HFFc6 (cell line): Measurements from ENCODE around the gene FHAD1. TPM values are rescaled to one million over a fixed set of nuclear protein-coding genes. Genes with fewer than 3 reads are reported as not detected.
A peak's percentile ranks its signal among the peaks of the same experiment; 100 is the strongest.

Experiments used
- DNase-seq: peaks from one replicate; pipeline ENCODE4 v3.0.0-alpha.2; 2018
- H3K27ac Mint-ChIP-seq: 2 replicates; pipeline ENCODE4 v1.8.0; 2020; ENCODE audit warnings: mild to moderate bottlenecking, mixed read lengths
- H3K27me3 Mint-ChIP-seq: 2 replicates; pipeline ENCODE4 v1.8.0; 2021; ENCODE audit warnings: mild to moderate bottlenecking, moderate library complexity, mixed read lengths; ENCODE audit not compliant: insufficient read depth
- H3K36me3 Mint-ChIP-seq: 2 replicates; pipeline ENCODE4 v1.8.0; 2021; ENCODE audit warnings: low read depth, mixed read lengths
- H3K4me1 Mint-ChIP-seq: 2 replicates; pipeline ENCODE4 v1.8.0; 2020; ENCODE audit warnings: low read depth, mixed read lengths
- H3K4me3 Mint-ChIP-seq: 2 replicates; pipeline ENCODE4 v1.8.0; 2020; ENCODE audit warnings: mild to moderate bottlenecking, moderate library complexity, mixed read lengths
- H3K9me3 Mint-ChIP-seq: 2 replicates; pipeline ENCODE4 v1.8.0; 2020; ENCODE audit warnings: mild to moderate bottlenecking, mixed read lengths
- CTCF ChIP-seq: fragments of 200-600 bp; sonication (generic); IDR thresholded peaks from 2 replicates; pipeline ENCODE4 v1.5.0; 2021; ENCODE audit warnings: antibody characterized with exemption, mild to moderate bottlenecking
- total RNA-seq, 6 experiments: library from RNA; stranded (reverse); fragmentation: NEBNext Ultra II Directional; extraction: Animal tissue kit (Norgen Biotek cat#: 25700); gene quantifications; 2 replicates in 1 of 6; 3 replicates in 5 of 6; pipeline ENCODE4 v1.2.3, GENCODE V29; 2021

FHAD1 gene
- total RNA-seq, 6 experiments from 2014 or later = 0.16 to 0.25 TPM; not detected in 4

- DNase-seq = no peak
- H3K9me3 Mint-ChIP-seq = no peaks in the 10 kb centered on the region
- H3K4me3 Mint-ChIP-seq = no peak overlapping the region
- peaks cover 42% of the 10 kb centered on the region for H3K4me1 Mint-ChIP-seq
- no peak for TF ChIP-seq CTCF
- no peaks in the 10 kb centered on the region for H3K36me3 Mint-ChIP-seq
- no peaks in the 10 kb centered on the region; the same call in 1 of the 2 replicates for H3K27me3 Mint-ChIP-seq
- no peak overlapping the region for H3K27ac Mint-ChIP-seq
Observed at GRCh38 chr1:15210651-15211375, 36.2 kb upstream of the FHAD1 start.

GRCh38 chr1:15211424-15211823 is 35.6 kb upstream of the FHAD1 start:
- DNase-seq = no peak
- no peaks in the 10 kb centered on the region for H3K9me3 Mint-ChIP-seq
- H3K27ac Mint-ChIP-seq = no peak overlapping the region
- H3K36me3 Mint-ChIP-seq = no peaks in the 10 kb centered on the region
- no peak overlapping the region for H3K4me3 Mint-ChIP-seq
- no peak for TF ChIP-seq CTCF
- H3K4me1 Mint-ChIP-seq = peaks cover 39% of the 10 kb centered on the region
- H3K27me3 Mint-ChIP-seq = no peaks in the 10 kb centered on the region; the same call in 1 of the 2 replicates

DNA sequence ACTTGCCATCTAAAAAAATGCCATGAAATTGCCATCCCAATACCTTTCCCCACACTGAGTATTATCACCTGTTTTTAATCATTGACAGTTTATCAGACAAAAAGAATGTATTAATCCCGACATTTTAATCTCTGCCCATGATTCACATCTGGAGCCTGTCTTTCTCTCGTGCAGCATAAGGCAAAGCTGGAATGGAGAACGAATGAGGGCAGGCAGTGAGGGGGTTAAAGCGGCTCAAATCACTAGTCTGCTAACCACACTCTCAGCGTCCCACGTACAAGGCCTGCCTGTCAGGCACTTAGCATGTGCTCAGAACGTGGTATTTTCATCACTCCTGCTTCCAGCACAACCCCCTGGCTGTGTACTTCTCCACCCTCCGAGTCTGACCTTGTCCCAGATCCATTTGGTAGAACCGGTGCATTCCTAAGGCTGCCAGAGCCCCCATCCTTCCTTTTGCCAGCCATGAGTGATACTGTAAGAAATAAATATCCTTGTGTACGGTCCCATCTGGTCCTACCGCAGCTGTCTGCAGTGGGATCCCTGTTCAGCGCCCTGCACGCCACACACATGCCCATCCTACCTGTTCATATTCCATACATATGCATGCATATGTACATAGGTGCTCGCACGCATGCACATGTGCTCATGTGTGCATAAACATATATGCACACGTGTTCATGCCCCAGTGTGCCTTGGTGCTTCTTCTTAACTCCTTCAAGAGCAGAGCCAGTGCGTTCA is 34.6 kb upstream of the FHAD1 start:
- Mint-ChIP-seq H3K9me3 (no peaks in the 10 kb centered on the region), H3K4me1 (peaks cover 30% of the 10 kb centered on the region), H3K27ac (no peak overlapping the region), H3K36me3 (no peaks in the 10 kb centered on the region), H3K27me3 (no peaks in the 10 kb centered on the region), H3K4me3 (no peak overlapping the region)
- TF ChIP-seq CTCF = no peak
- DNase-seq = no peak

GRCh38 chr1:15212954-15213291 is 34.1 kb upstream of the FHAD1 start:
- H3K4me1 Mint-ChIP-seq = peaks cover 28% of the 10 kb centered on the region
- no peak for DNase-seq
- no peaks in the 10 kb centered on the region for H3K9me3 Mint-ChIP-seq
- H3K27ac Mint-ChIP-seq = no peak overlapping the region
- no peak for TF ChIP-seq CTCF
- H3K27me3 Mint-ChIP-seq = no peaks in the 10 kb centered on the region
- H3K36me3 Mint-ChIP-seq = no peaks in the 10 kb centered on the region
- no peak overlapping the region for H3K4me3 Mint-ChIP-seq

GRCh38 chr1:15213341-15213821 is 33.6 kb upstream of the FHAD1 start:
- DNase-seq = no peak
- Mint-ChIP-seq H3K4me1 (peaks cover 33% of the 10 kb centered on the region), H3K36me3 (no peaks in the 10 kb centered on the region), H3K9me3 (no peaks in the 10 kb centered on the region), H3K4me3 (no peak overlapping the region), H3K27ac (peak overlapping the region; percentile 58; the same call in 1 of the 2 replicates), H3K27me3 (0 out of 2 replicates have a peak, but pooled peaks cover 1% of the 10 kb centered on the region)
- no peak for TF ChIP-seq CTCF
